ENCODE data around the gene LUZP1. TPM values are rescaled to one million over a fixed set of nuclear protein-coding genes. Genes with fewer than 3 reads are reported as not detected.
A peak's percentile ranks its signal among the peaks of the same experiment; 100 is the strongest.

The LUZP1 gene
- total and polyA plus RNA-seq, 10 of the 15 experiments (the other 5 are each of a cell fraction or from before 2014, with no cell fraction given), result 11.3 to 28.2 (median 17.3) TPM

GRCh38 chr1:23174426-23175110, 5.9 kb upstream of the LUZP1 start:
- 53% methylated on average over 1 of the region's 1 CpG for WGBS (ENCODE audit: insufficient coverage, insufficient replicate concordance, low lambda C conversion rate, missing lambda C conversion rate)
- no TSS peak for BruUV-seq (replicated peaks)
- Histone ChIP-seq H3K4me1 (ENCODE audit: control insufficient read depth, insufficient read depth, low read length) (peaks cover 24% of the 10 kb centered on the region), H3K9ac (ENCODE audit: control insufficient read depth, insufficient read depth, low read length) (no peak overlapping the region), H3K4me3 (no peak overlapping the region), H3K36me3 (ENCODE audit: control insufficient read depth in 2 of 2, insufficient read depth in 2 of 2, low read length in 1 of 2) (no peaks in the 10 kb centered on the region), H3K79me2 (ENCODE audit: control insufficient read depth, insufficient read depth, low read length) (no peaks in the 10 kb centered on the region), H3K27ac (ENCODE audit: control insufficient read depth, insufficient read depth) (no peak overlapping the region), H4K20me1 (ENCODE audit: control insufficient read depth, insufficient read depth) (no peaks in the 10 kb centered on the region), H3K27me3 (replicated peaks in 1 of 2; ENCODE audit: control insufficient read depth in 2 of 2, insufficient read depth in 2 of 2, low read length in 1 of 2) (no peaks in the 10 kb centered on the region), H3K4me2 (ENCODE audit: control insufficient read depth, insufficient read depth) (peak overlapping the region; percentile 53; the same call in 1 of the 2 replicates), H2AFZ (ENCODE audit: control insufficient read depth, low read depth, low read length) (peak overlapping the region; percentile 5), H3K9me3 (replicated peaks; ENCODE audit: control insufficient read depth, insufficient read depth, low read length) (no peaks in the 10 kb centered on the region)
- FAIRE-seq (no peak), ATAC-seq (no peak), DNase-seq (ENCODE audit: low read depth, low spot score) (no peak)
- peak; percentile 96 for TF ChIP-seq ZNF24 (IDR thresholded peaks at IDR 0.05)
- no peak for TF ChIP-seq SRF (IDR thresholded peaks at IDR 0.05; ENCODE audit: low read depth in 2 of 2, low read length in 2 of 2)
- ChIA-PET SMC1A (ENCODE audit: uncharacterized antibody, unreplicated experiment) (interaction anchor here (0.6 to 15.5 kb wide), 9 partner anchors 9 to 197 kb away, joined by 3 to 199 read pairs (median 3); no protein-coding TSS in a partner anchor), RAD21 (ENCODE audit: unreplicated experiment) (interaction anchor here (0.8 to 4.2 kb wide), 3 partner anchors 8 to 75 kb away, joined by 3 to 24 read pairs (median 13); no protein-coding TSS in a partner anchor), POLR2A (interaction anchor here (1.1 kb wide), 1 partner anchor 27 kb away, joined by 5 read pairs; no protein-coding TSS in a partner anchor), CTCF (interaction anchor here (1.2 to 22.0 kb wide), 3 partner anchors 10 to 80 kb away, joined by 4 to 961 read pairs (median 39); no protein-coding TSS in a partner anchor)
- intact Hi-C loops (cut with micrococcal nuclease; ENCODE audit: unreplicated experiment) (no loop called here), in situ Hi-C loops (cut with MboI) (no loop called here)

GRCh38 chr1:23171181-23171755, 2.6 kb upstream of the LUZP1 start:
- no peaks in the 10 kb centered on the region for H4K20me1 ChIP-seq (ENCODE audit: control insufficient read depth, insufficient read depth)
- DNase-seq (ENCODE audit: low read depth, low spot score) (no peak), FAIRE-seq (no peak), ATAC-seq (no peak)
- ChIA-PET POLR2A (no interaction called here), CTCF (interaction anchor here (1.2 to 22.0 kb wide), 2 partner anchors 12 to 77 kb away, joined by 3 to 961 read pairs; no protein-coding TSS in a partner anchor), RAD21 (ENCODE audit: unreplicated experiment) (interaction anchor here (0.6 kb wide), 1 partner anchor 476 kb away, joined by 4 read pairs; no protein-coding TSS in a partner anchor), SMC1A (ENCODE audit: uncharacterized antibody, unreplicated experiment) (interaction anchor here (1.3 kb wide), 1 partner anchor 71 kb away, joined by 4 read pairs; no protein-coding TSS in a partner anchor)
- no TSS peak for BruUV-seq (replicated peaks)
- H3K4me1 ChIP-seq (ENCODE audit: control insufficient read depth, insufficient read depth, low read length), result peaks cover 16% of the 10 kb centered on the region
- H3K4me2 ChIP-seq (ENCODE audit: control insufficient read depth, insufficient read depth), result no peak overlapping the region
- WGBS (ENCODE audit: insufficient coverage, insufficient replicate concordance, low lambda C conversion rate, missing lambda C conversion rate), result 61% methylated on average over 4 of the region's 4 CpGs
- no peak overlapping the region for H3K27ac ChIP-seq (ENCODE audit: control insufficient read depth, insufficient read depth)
- peaks cover 17% of the 10 kb centered on the region for H3K79me2 ChIP-seq (ENCODE audit: control insufficient read depth, insufficient read depth, low read length)
- H3K9me3 ChIP-seq (replicated peaks; ENCODE audit: control insufficient read depth, insufficient read depth, low read length), result no peaks in the 10 kb centered on the region
- no peaks in the 10 kb centered on the region for H3K27me3 ChIP-seq (replicated peaks in 1 of 2; ENCODE audit: control insufficient read depth in 2 of 2, insufficient read depth in 2 of 2, low read length in 1 of 2)
- H3K4me3 ChIP-seq, result no peak overlapping the region
- no peaks in the 10 kb centered on the region for H3K36me3 ChIP-seq (ENCODE audit: control insufficient read depth in 2 of 2, insufficient read depth in 2 of 2, low read length in 1 of 2)
- no peak overlapping the region for H3K9ac ChIP-seq (ENCODE audit: control insufficient read depth, insufficient read depth, low read length)
- intact Hi-C loops (cut with micrococcal nuclease; ENCODE audit: unreplicated experiment) (no loop called here), in situ Hi-C loops (cut with MboI) (no loop called here)
- H2AFZ ChIP-seq (ENCODE audit: control insufficient read depth, low read depth, low read length), result no peak overlapping the region
- TF ChIP-seq EGR1 (IDR thresholded peaks at IDR 0.05; ENCODE audit: borderline replicate concordance in 1 of 2, low read depth in 2 of 2, low read length in 2 of 2) (no peak), FOXM1 (IDR thresholded peaks at IDR 0.05; ENCODE audit: low read depth, low read length) (no peak), ATF2 (IDR thresholded peaks at IDR 0.05; ENCODE audit: low read length) (no peak), ZSCAN29 (IDR thresholded peaks at IDR 0.05) (no peak), SIN3A (IDR thresholded peaks at IDR 0.05; ENCODE audit: low read depth, low read length) (no peak), NKRF (conservative IDR thresholded peaks at IDR 0.05) (no peak), POU2F2 (IDR thresholded peaks at IDR 0.05; ENCODE audit: borderline replicate concordance, low read depth, low read length) (no peak)

Measured in GM12878 (cell line).